HFF-Myc (cell line): Measurements from ENCODE around the gene CDPF1.

Experiments
- DNase-seq: peaks from one replicate; pipeline ENCODE4 v3.0.0-alpha.2; 2011; ENCODE audit warnings: low read depth; ENCODE audit errors: extremely low read depth
- H3K4me3 ChIP-seq: replicated peaks from 2 replicates; pipeline ENCODE4 v1.5.1; 2011; ENCODE audit warnings: low read depth, mild to moderate bottlenecking, control low read depth, low read length
- CTCF ChIP-seq: IDR thresholded peaks from 2 replicates; pipeline ENCODE4 v1.5.1; 2012; ENCODE audit warnings: mild to moderate bottlenecking, low read depth, low read length, control low read depth; ENCODE audit errors: missing control alignments

The CDPF1 gene

GRCh38 chr22:46240907-46241306 lies 9.2 kb downstream of the CDPF1 start:
- no peak for TF ChIP-seq CTCF
- no peak for DNase-seq
- H3K4me3 ChIP-seq = no peak overlapping the region

- no peak for DNase-seq
- H3K4me3 ChIP-seq = no peak overlapping the region
These were observed 9.6 kb downstream of the CDPF1 start for GRCh38 chr22:46240506-46240905.

GRCh38 chr22:46240073-46240472 lies 10.0 kb downstream of the CDPF1 start:
- no peak overlapping the region for H3K4me3 ChIP-seq
- TF ChIP-seq CTCF = no peak
- DNase-seq = no peak

More at GRCh38 chr22:46240506-46240905, 9.6 kb downstream of the CDPF1 start:
- TF ChIP-seq CTCF = no peak

GRCh38 chr22:46239261-46240048 lies 10.6 kb downstream of the CDPF1 start:
- TF ChIP-seq CTCF = no peak
- H3K4me3 ChIP-seq = no peak overlapping the region
- no peak for DNase-seq

GRCh38 chr22:46238541-46238940 lies 11.6 kb downstream of the CDPF1 start:
- no peak for TF ChIP-seq CTCF
- H3K4me3 ChIP-seq = no peak overlapping the region
- no peak for DNase-seq

- no peak overlapping the region for H3K4me3 ChIP-seq
- DNase-seq = no peak
- no peak for TF ChIP-seq CTCF
These were observed 12.5 kb downstream of the CDPF1 start for GRCh38 chr22:46237453-46238124.

- DNase-seq = no peak
- no peak for TF ChIP-seq CTCF
- H3K4me3 ChIP-seq = no peak overlapping the region
These were observed 15.1 kb downstream of the CDPF1 start for GRCh38 chr22:46234969-46235368.
